Measurements from ENCODE around the gene ENDOV. TPM values are rescaled to one million over a fixed set of nuclear protein-coding genes. Genes with fewer than 3 reads are reported as not detected.

ENDOV gene
- total RNA-seq, 4 donors from 2014 or later = 9.5 to 33.3 (median 18.5) TPM

DNA sequence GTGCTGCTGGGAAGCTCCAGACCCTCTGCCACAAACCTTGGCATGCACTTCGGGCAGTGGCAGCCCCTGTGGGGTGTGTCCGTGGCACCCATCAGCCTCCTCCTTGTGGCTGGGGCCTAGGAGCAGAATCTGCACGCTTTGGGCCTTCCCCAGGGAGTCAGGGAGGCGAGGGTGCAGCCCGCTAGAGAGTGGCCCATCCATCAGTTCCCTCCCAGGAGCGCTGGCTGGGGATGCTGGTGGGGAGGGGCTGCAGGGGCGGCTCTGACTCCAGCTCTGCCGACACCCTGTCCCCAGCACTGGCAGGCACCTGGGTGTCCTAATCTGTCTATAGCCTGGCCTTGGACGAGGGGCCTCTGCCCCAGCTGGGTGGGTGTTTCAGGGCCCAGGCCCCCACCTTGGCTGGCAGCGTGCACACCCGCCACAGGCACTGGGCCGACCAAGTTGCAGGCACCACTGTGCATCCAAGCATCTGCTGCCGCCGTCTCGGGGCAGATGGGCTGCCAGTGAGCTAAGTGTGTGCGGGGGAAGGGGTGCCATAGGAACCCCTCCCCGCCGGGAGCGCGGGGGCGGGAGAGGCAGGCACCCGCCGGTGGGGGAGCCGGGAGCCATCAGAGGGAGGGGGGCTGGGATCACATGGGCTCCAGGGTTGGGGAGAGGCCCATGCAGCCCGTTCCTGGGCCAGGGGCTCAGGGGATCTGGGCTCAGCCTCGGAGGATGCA is 30.2 kb downstream of the ENDOV start:
- no peak for DNase-seq
- Histone ChIP-seq H3K4me1 (no peaks in the 10 kb centered on the region), H3K27ac (no peak overlapping the region), H3K4me3 (no peak overlapping the region), H3K36me3 (no peaks in the 10 kb centered on the region), H3K9me3 (no peaks in the 10 kb centered on the region), H3K27me3 (no peaks in the 10 kb centered on the region)
- TF ChIP-seq POLR2A (IDR thresholded peaks at IDR 0.05) = no peak
- TF ChIP-seq, protein P1, sequence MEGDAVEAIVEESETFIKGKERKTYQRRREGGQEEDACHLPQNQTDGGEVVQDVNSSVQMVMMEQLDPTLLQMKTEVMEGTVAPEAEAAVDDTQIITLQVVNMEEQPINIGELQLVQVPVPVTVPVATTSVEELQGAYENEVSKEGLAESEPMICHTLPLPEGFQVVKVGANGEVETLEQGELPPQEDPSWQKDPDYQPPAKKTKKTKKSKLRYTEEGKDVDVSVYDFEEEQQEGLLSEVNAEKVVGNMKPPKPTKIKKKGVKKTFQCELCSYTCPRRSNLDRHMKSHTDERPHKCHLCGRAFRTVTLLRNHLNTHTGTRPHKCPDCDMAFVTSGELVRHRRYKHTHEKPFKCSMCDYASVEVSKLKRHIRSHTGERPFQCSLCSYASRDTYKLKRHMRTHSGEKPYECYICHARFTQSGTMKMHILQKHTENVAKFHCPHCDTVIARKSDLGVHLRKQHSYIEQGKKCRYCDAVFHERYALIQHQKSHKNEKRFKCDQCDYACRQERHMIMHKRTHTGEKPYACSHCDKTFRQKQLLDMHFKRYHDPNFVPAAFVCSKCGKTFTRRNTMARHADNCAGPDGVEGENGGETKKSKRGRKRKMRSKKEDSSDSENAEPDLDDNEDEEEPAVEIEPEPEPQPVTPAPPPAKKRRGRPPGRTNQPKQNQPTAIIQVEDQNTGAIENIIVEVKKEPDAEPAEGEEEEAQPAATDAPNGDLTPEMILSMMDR (IDR thresholded peaks at IDR 0.05) = no peak
- intact Hi-C loops (cut with DNase I; ENCODE audit: low total_unique reads) = no loop called here

DNA sequence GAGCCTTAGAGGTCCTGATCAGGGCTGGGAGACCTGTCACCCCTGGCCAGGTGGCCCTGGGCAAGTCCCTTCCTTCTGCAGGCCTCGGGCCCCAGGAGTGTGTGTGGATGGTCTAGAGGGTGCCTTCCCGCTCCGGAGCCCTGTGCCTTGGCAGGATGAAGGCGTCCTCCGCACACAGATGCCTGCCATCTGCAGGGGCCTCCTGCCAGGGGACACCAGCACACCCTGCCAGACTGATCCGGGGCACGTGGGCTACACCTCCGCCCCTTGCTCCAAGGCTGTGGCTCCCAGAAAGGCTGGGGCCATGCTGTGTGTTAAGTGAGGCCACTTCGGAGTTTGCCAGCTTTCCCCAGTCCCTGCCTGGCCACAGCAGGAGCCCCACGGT is 30.8 kb downstream of the ENDOV start:
- H3K36me3 ChIP-seq = no peaks in the 10 kb centered on the region
- TF ChIP-seq, protein P1 (IDR thresholded peaks at IDR 0.05) = no peak
- no peak overlapping the region for H3K4me3 ChIP-seq
- H3K27me3 ChIP-seq = no peaks in the 10 kb centered on the region
- no peak for DNase-seq
- no peaks in the 10 kb centered on the region for H3K4me1 ChIP-seq
- intact Hi-C loops (cut with DNase I; ENCODE audit: low total_unique reads) = no loop called here
- no peaks in the 10 kb centered on the region for H3K9me3 ChIP-seq
- no peak overlapping the region for H3K27ac ChIP-seq

DNA sequence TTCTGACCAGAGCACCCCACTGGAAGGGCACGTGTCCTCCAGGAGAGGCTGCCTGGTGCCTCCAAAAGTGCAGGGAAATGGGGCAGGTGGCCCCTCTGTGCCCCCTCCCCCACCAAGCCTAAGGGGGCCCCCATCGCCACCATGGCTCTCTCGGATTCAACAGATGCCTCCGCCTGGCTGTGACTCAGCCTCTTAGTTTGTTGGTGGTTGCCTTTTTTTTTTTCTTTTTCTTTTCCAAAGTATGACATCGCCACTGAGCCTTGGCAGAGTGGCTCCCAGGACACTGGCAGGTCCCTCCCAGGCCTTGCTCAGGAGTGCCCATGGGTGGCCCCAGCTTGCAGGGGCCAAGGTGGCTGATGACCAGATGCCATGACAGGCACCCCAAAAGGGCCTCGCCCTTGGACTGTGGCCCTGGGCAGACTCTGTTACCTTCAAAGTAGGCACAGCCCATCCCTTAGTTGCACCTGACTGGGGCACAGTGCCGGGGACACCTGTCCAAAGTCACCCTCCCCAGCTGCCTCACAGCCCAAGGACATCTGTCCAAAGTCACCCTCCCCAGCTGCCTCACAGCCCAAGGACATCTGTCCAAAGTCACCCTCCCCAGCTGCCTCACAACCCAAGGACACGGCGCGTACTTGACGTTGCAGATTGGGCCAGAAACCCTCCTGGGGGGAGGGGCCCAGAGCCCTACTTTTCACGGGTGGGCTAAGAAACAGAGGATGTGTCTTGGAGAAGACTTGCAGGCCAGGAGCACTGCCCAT is 31.9 kb downstream of the ENDOV start:
- no peaks in the 10 kb centered on the region for H3K27me3 ChIP-seq
- H3K4me3 ChIP-seq = no peak overlapping the region
- intact Hi-C loops (cut with DNase I; ENCODE audit: low total_unique reads) = no loop called here
- TF ChIP-seq, protein P1 (IDR thresholded peaks at IDR 0.05) = no peak
- no peak for TF ChIP-seq POLR2A (IDR thresholded peaks at IDR 0.05)
- no peaks in the 10 kb centered on the region for H3K36me3 ChIP-seq
- no peaks in the 10 kb centered on the region for H3K4me1 ChIP-seq
- no peak overlapping the region for H3K27ac ChIP-seq
- DNase-seq = no peak
- H3K9me3 ChIP-seq = no peaks in the 10 kb centered on the region

GRCh38 chr17:80447790-80448189 is 32.8 kb downstream of the ENDOV start:
- no peaks in the 10 kb centered on the region for H3K9me3 ChIP-seq
- TF ChIP-seq, protein P1 (IDR thresholded peaks at IDR 0.05) = no peak

GRCh38 chr17:80449194-80449929 is 34.4 kb downstream of the ENDOV start:
- H3K36me3 ChIP-seq = no peaks in the 10 kb centered on the region
- TF ChIP-seq, protein P1 (IDR thresholded peaks at IDR 0.05) = no peak
- no peak for TF ChIP-seq POLR2A (IDR thresholded peaks at IDR 0.05)
- H3K27ac ChIP-seq = peak overlapping the region in 1 of 2 donors; percentile 53
- H3K27me3 ChIP-seq = no peaks in the 10 kb centered on the region
- intact Hi-C loops (cut with DNase I; ENCODE audit: low total_unique reads) = no loop called here
- no peaks in the 10 kb centered on the region for H3K9me3 ChIP-seq
- peaks cover 0 to 3% of the 10 kb centered on the region in 2 donors for H3K4me1 ChIP-seq
- no peak for DNase-seq
- no peak overlapping the region for H3K4me3 ChIP-seq

More at GRCh38 chr17:80447790-80448189, 32.8 kb downstream of the ENDOV start:
- no peaks in the 10 kb centered on the region for H3K27me3 ChIP-seq
- no peaks in the 10 kb centered on the region for H3K4me1 ChIP-seq
- no peak overlapping the region for H3K4me3 ChIP-seq
- intact Hi-C loops (cut with DNase I; ENCODE audit: low total_unique reads) = no loop called here
- no peak overlapping the region for H3K27ac ChIP-seq
- no peaks in the 10 kb centered on the region for H3K36me3 ChIP-seq
- DNase-seq = no peak

All from uterus (tissue), 4 donors.